NCI-H2196 (cell line): Measurements from ENCODE around the gene RXFP4.
"Not testable (repeated sequence)": the region's sequence is repeated elsewhere in the genome, so short reads cannot be mapped to it uniquely, and the experiment has no call there.

Experiments used
- DNase-seq: peaks from one replicate; lab custom pipeline; 2025; ENCODE audit not compliant: unreplicated experiment; lab: John Stamatoyannopoulos, UW

RXFP4 gene

DNA sequence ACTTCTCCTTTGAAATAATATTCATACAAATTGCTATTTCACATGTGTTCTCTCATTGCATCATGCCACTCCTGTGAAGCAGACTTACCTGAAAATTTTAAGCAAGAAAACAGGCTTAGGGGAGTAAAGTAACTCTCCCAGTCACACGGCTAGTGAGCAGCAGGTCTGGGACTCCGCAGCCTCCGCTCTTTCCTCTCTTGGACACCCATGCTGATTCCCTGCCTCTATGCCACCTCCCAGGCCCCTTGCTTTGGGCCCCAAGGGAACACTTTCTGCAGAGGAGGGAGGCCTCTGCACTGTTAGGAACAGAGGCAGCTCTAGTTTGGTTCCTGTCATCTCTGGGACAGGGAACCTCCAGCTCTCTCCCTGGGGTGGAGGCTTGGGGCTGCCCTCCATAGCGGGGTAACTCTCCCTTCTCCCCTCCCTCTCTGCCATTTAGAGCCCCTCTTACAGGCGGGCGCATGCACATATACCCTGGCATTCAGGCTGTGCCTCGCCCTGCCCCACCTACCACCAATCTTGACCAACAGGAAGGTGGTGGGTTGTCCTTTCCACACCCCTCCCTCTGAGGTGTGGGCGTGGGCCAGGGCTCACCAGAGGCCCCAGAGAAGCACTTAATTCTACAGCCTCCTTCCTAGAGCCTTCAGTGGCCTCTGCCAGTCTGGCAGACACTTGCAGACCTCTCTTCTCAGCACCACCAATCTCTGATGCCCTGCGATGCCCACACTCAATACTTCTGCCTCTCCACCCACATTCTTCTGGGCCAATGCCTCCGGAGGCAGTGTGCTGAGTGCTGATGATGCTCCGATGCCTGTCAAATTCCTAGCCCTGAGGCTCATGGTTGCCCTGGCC lies at the start of gene RXFP4:
RXFP4 (plus strand) TSS at position 646 of the 852 bp plus-strand sequence; CDS start at position 718, 72 bp downstream.
- DNase-seq, result no peak

DNA sequence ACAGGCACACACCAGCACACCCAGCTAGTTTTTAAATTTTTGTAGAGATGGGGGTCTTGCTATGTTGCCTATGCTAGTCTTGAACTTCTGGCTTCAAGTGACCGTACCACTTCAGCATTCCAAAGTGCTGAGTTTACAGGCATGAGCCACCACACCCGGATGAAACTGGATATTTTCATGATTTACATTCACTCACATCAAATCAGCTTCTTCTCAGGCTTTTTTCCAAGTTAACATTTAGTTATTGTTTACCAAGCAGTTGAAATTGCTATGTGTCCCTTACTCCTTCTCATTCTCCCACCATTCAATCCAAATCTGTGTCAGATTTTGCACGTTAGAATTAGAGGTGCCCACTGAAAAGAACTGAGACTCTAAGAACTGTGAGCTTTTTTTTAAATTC lies 48.6 kb upstream of the RXFP4 start:
- no peak for DNase-seq

- no peak for DNase-seq
These were observed 47.9 kb upstream of the RXFP4 start for GRCh38 chr1:155893389-155894142.

DNA sequence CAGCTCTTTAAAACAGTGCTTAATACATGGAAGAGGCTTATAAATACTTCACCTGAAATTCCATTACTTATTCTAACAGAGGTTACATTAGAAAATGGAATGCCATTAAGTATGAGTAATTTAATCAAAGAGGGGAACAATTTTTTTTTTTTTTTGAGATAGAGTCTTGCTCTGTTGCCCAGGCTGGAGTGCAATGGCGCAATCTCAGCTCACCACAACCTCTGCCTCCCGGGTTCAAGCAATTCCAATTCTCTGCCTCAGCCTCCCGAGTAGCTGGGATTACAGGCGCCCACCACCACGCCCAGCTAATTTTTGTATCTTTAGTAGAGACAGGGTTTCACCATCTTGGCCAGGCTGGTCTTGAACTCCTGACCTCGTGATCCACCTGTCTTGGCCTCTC lies 45.8 kb upstream of the RXFP4 start:
- DNase-seq, result not testable (repeated sequence)

GRCh38 chr1:155896476-155896875 lies 45.0 kb upstream of the RXFP4 start:
- not testable (repeated sequence) for DNase-seq

DNA sequence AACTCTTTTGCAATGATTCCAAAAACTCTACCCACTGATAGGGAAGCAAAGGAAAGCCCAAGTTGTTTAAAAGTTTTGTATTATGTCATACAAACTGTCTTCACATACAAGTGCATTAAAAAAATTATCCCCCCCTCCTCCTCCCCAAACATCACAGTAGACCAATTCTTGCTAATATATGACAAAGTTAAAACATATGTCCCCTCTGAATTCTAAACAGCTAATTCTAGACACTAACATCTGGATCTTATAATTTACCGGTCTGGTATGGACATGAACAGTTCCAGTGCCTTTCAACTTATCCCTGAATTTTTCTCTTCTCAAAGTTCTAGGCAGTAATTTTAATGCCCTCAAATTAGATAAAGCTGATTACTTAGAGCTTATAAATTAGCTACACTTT lies 43.7 kb upstream of the RXFP4 start:
- DNase-seq, result no peak

DNA sequence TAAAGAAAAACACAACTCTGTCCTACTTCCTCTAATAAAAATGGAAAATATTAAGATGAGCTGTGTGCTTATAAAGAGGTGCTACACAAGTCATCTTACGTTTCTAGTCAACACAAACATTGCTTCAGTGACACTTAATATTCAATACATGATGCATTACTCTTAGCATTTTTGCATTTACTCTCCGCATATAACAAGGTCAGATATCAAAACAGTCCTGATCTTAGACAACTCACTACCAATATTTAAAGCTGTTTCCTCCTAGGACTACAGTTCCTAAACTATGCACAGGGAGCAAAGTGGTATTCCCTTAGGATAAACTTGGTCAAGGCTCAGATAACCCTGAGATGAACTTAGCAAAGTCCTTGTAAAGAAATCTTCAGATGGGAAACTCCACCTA lies 42.5 kb upstream of the RXFP4 start:
- DNase-seq, result no peak

DNA sequence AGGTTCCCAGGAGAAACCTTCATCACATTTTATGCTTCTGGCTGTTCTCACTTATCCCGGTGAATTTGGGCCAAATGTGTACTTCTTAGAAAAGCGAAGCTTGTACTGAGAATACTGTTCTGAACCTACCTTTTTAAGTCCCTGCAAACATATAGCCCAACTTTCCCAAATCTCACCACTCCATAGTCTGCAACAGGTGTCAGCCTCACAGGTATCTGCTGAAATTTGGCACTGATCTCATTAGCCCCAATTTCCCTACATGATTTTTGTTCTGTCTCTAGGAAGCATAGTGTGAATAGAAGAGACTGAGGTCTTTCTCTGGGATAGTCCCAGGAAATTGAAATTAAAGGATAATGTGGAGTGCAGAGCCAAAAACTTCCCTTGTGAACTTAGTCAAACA lies 41.8 kb upstream of the RXFP4 start:
- no peak for DNase-seq

- no peak for DNase-seq
These were observed 41.3 kb upstream of the RXFP4 start for GRCh38 chr1:155900161-155900560.

GRCh38 chr1:155904261-155904660 lies 37.2 kb upstream of the RXFP4 start:
- DNase-seq, result no peak

- no peak for DNase-seq
These were observed 31.5 kb upstream of the RXFP4 start for GRCh38 chr1:155909894-155910293.

- DNase-seq, result no peak
These were observed 30.8 kb upstream of the RXFP4 start for GRCh38 chr1:155910621-155911121.

GRCh38 chr1:155911156-155912055 lies 30.0 kb upstream of the RXFP4 start, which contains the start of gene RIT1:
RIT1 (minus strand) TSS chr1:155911349; CDS start chr1:155910761, 588 bp downstream.
- peak; percentile 79 for DNase-seq

GRCh38 chr1:155912056-155912536 lies 29.3 kb upstream of the RXFP4 start:
- no peak for DNase-seq

DNA sequence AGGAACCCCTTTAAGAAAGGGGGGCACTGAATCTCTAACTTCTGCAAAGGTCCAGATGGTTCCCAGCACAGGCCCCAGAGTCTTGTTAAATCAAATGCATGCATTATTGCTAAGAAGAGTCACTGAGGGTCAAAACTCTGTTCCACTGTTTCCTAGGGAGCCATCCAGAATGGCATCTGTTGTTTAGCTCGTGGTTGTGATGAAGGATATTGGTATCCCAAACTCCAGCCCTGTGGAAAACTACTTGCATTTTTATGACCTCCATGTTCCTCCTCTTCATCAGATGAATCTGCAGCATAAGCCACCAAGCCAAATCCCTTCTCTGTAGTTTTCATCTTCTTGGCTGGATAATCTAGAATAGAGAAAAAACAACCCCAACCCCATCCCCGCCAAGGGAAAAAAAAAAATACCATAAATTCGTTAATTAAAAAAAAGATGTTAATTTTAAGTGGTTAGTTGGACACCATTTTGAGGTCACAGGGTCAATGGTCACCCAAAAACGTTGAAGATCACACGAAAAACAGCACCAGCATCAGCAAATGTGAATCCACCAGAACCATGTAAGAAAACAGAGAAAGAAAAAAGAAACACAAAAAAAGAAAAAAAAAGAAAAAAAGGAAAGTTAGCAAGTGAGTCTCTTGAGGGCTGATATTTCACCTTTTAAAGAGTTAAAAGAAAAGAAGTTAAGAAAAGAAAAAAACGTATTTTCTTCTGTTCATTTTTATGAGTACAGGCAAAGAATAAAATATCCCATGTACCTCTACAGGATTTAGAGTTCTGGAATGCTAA lies 27.3 kb upstream of the RXFP4 start:
- DNase-seq, result no peak

GRCh38 chr1:155918660-155919059 lies 22.8 kb upstream of the RXFP4 start:
- DNase-seq, result no peak

- DNase-seq, result no peak
These were observed 21.6 kb upstream of the RXFP4 start for GRCh38 chr1:155919801-155920200.

DNA sequence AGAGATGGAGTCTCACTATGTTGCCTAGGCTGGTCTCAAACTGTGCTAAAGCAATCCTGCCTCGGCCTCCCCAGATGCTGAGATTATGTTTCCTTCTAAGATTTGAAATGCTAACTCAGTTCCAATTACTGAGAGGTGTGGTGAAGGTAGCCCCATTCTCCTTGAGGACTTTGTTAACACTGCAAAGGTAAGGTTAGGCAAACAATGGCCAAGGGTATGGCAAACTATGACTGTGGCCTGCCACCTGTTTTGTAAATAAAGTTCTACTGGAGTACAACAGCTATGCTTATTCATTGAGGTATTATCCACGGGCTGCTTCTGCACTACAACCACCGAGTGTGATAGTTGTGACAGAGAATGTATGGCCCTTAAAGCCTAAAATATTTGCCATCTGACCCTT lies 20.7 kb upstream of the RXFP4 start:
- no peak for DNase-seq

DNA sequence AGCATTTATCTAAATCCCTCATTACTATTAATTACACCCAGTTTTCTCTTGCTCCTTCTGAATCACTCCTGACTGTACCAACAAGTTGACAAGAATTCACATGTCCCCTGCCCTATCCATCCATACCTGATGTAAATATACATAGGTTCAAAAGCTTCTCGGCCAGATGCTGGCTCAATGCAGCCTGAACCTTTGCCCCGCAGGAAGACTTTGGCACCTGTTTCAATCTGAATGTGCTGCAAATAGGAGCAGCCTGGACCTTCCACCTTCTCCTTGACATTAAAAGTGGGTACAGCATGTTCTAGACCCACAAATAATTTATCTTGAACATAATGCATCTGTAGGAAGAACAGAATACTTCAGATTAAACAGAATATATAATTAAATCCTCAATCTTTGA lies 15.9 kb upstream of the RXFP4 start:
- DNase-seq, result no peak

DNA sequence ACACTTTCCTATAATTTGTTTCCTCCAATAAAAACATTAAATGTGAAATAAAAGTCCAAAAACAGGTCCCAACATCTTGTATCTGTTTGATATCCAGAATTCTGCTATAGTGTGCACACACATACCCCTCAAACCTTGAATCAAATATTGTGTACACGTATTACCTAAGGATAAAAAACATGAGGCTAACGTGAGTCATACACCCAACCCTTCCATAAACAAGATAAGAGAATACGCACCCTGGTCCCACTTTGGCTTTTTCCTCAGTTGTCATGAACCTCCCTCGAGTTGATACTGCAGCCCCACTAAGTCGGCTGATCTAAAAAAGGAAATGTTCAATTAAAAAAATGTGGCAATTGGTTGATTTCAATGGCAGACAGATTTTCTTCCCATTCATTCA lies 12.4 kb upstream of the RXFP4 start:
- DNase-seq, result no peak
